HEK293 (cell line): ENCODE data around the gene STPG2.

Experiments used
- CTCF ChIA-PET: fragments of 350-600 bp; formaldehyde crosslinking; extraction: SDS; loops from one replicate; lab custom pipeline; 2021; ENCODE audit warnings: antibody characterized with exemption; lab: Yijun Ruan, JAX
- POLR2A ChIA-PET: fragments of 300-600 bp; formaldehyde crosslinking; extraction: SDS; loops from one replicate; lab custom pipeline; 2020; ENCODE audit warnings: antibody characterized with exemption, inconsistent platforms; lab: Yijun Ruan, JAX
- H3K27ac ChIP-seq: fragments of 200-500 bp; sonication (Bioruptor generic); 2 replicates; pipeline ENCODE4 v1.5.1; 2014; ENCODE audit warnings: low read depth, low read length, control low read depth, inconsistent platforms; ENCODE audit errors: extremely low read depth
- H3K36me3 ChIP-seq, 2 experiments: fragments of 200-500 bp in 1 of 2; sonication (Bioruptor generic) in 1 of 2; 1 replicate in 1 of 2; 2 replicates in 1 of 2; pipeline ENCODE4 v1.5.1; 2014 to 2017; ENCODE audit warnings: inconsistent platforms in 2 of 2, low read length in 2 of 2; ENCODE audit not compliant: control insufficient read depth in 2 of 2, insufficient read depth in 1 of 2
- H3K4me1 ChIP-seq: fragments of 200-500 bp; sonication (Bioruptor generic); 2 replicates; pipeline ENCODE4 v1.5.1; 2014; ENCODE audit warnings: mild to moderate bottlenecking, low read length, inconsistent platforms; ENCODE audit not compliant: control insufficient read depth, insufficient read depth
- H3K4me3 ChIP-seq: 2 replicates; pipeline ENCODE4 v1.5.1; 2011; ENCODE audit warnings: low read depth, mild to moderate bottlenecking, control low read depth, low read length, moderate library complexity
- H3K9me3 ChIP-seq: fragments of 200-500 bp; sonication (Bioruptor generic); 2 replicates; pipeline ENCODE4 v1.5.1; 2014; ENCODE audit warnings: low read depth, low read length, inconsistent platforms; ENCODE audit not compliant: control insufficient read depth, insufficient read depth
- PRDM1 ChIP-seq: fragments of 450-650 bp; formaldehyde crosslinking; IDR thresholded peaks from 2 replicates; pipeline ENCODE4; 2016; ENCODE audit warnings: missing biosample characterization, missing genetic modification characterization
- SP3 ChIP-seq: fragments of 450-650 bp; formaldehyde crosslinking; IDR thresholded peaks from 2 replicates; pipeline ENCODE4 v1.5.1; 2016; ENCODE audit warnings: missing biosample characterization, missing genetic modification characterization
- ZBTB44 ChIP-seq: fragments of 450-650 bp; IDR thresholded peaks from 2 replicates; pipeline ENCODE4 v1.5.1; 2018; ENCODE audit warnings: missing biosample characterization, mild to moderate bottlenecking, missing genetic modification characterization
- ZFP41 ChIP-seq: fragments of 450-650 bp; formaldehyde crosslinking; IDR thresholded peaks from 2 replicates; pipeline ENCODE4 v1.5.1; 2016; ENCODE audit warnings: missing biosample characterization, missing genetic modification characterization, borderline replicate concordance
- ZNF138 ChIP-seq: fragments of 450-650 bp; formaldehyde crosslinking; IDR thresholded peaks from 2 replicates; pipeline ENCODE4 v1.5.1; 2016; ENCODE audit warnings: missing biosample characterization, missing genetic modification characterization, borderline replicate concordance
- ZNF169 ChIP-seq: fragments of 450-650 bp; formaldehyde crosslinking; IDR thresholded peaks from 2 replicates; pipeline ENCODE4 v1.5.1; 2016; ENCODE audit warnings: missing biosample characterization, missing genetic modification characterization
- ZNF174 ChIP-seq: fragments of 450-650 bp; formaldehyde crosslinking; IDR thresholded peaks from 2 replicates; pipeline ENCODE4 v1.5.0; 2017; ENCODE audit warnings: missing biosample characterization, mild to moderate bottlenecking, missing genetic modification characterization
- ZNF280C ChIP-seq: fragments of 450-650 bp; formaldehyde crosslinking; IDR thresholded peaks from 2 replicates; pipeline ENCODE4 v1.5.1; 2016; ENCODE audit warnings: missing biosample characterization, missing genetic modification characterization
- ZNF350 ChIP-seq: fragments of 450-650 bp; formaldehyde crosslinking; IDR thresholded peaks from 2 replicates; pipeline ENCODE4 v1.5.0; 2017; ENCODE audit warnings: missing biosample characterization, mild to moderate bottlenecking, missing genetic modification characterization
- ZNF560 ChIP-seq: fragments of 450-650 bp; formaldehyde crosslinking; IDR thresholded peaks from 2 replicates; pipeline ENCODE4 v1.5.1; 2017; ENCODE audit warnings: missing biosample characterization, missing genetic modification characterization, borderline replicate concordance
- ZNF561 ChIP-seq: fragments of 450-650 bp; IDR thresholded peaks from 2 replicates; pipeline ENCODE4 v1.5.1; 2018; ENCODE audit warnings: missing biosample characterization, missing genetic modification characterization, borderline replicate concordance
- ZNF623 ChIP-seq: fragments of 450-650 bp; formaldehyde crosslinking; IDR thresholded peaks from 2 replicates; pipeline ENCODE4 v1.5.1; 2016; ENCODE audit warnings: missing biosample characterization, missing genetic modification characterization
- ZNF626 ChIP-seq: fragments of 450-650 bp; sonication (Bioruptor Pico); formaldehyde crosslinking; IDR thresholded peaks from 2 replicates; pipeline ENCODE4 v1.5.1; 2018; ENCODE audit warnings: missing biosample characterization, missing genetic modification characterization, inconsistent platforms
- ZNF747 ChIP-seq: fragments of 450-650 bp; formaldehyde crosslinking; IDR thresholded peaks from 2 replicates; pipeline ENCODE4 v1.5.1; 2016; ENCODE audit warnings: missing biosample characterization, missing genetic modification characterization
- ZNF791 ChIP-seq: fragments of 450-650 bp; formaldehyde crosslinking; IDR thresholded peaks from 2 replicates; pipeline ENCODE4 v1.5.1; 2016; ENCODE audit warnings: missing biosample characterization, missing genetic modification characterization
- TF ChIP-seq, protein P1 (sequence below): fragments of 450-650 bp; formaldehyde crosslinking; IDR thresholded peaks from 2 replicates; pipeline ENCODE4 v1.5.1; 2016; ENCODE audit warnings: missing biosample characterization, missing genetic modification characterization
- TF ChIP-seq, protein P2 (sequence below): fragments of 450-650 bp; formaldehyde crosslinking; IDR thresholded peaks from 2 replicates; pipeline ENCODE4 v1.5.1; 2016; ENCODE audit warnings: missing biosample characterization, missing genetic modification characterization, borderline replicate concordance

The STPG2 gene

GRCh38 chr4:97778174-97778573 lies 365.1 kb downstream of the STPG2 start (continued):
- TF ChIP-seq ZNF280C (tag by site-specific recombination) (no peak), ZNF174 (no peak)
- TF ChIP-seq, protein P1, sequence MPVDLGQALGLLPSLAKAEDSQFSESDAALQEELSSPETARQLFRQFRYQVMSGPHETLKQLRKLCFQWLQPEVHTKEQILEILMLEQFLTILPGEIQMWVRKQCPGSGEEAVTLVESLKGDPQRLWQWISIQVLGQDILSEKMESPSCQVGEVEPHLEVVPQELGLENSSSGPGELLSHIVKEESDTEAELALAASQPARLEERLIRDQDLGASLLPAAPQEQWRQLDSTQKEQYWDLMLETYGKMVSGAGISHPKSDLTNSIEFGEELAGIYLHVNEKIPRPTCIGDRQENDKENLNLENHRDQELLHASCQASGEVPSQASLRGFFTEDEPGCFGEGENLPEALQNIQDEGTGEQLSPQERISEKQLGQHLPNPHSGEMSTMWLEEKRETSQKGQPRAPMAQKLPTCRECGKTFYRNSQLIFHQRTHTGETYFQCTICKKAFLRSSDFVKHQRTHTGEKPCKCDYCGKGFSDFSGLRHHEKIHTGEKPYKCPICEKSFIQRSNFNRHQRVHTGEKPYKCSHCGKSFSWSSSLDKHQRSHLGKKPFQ (tag by site-specific recombination), result no peak
- TF ChIP-seq, protein P2, sequence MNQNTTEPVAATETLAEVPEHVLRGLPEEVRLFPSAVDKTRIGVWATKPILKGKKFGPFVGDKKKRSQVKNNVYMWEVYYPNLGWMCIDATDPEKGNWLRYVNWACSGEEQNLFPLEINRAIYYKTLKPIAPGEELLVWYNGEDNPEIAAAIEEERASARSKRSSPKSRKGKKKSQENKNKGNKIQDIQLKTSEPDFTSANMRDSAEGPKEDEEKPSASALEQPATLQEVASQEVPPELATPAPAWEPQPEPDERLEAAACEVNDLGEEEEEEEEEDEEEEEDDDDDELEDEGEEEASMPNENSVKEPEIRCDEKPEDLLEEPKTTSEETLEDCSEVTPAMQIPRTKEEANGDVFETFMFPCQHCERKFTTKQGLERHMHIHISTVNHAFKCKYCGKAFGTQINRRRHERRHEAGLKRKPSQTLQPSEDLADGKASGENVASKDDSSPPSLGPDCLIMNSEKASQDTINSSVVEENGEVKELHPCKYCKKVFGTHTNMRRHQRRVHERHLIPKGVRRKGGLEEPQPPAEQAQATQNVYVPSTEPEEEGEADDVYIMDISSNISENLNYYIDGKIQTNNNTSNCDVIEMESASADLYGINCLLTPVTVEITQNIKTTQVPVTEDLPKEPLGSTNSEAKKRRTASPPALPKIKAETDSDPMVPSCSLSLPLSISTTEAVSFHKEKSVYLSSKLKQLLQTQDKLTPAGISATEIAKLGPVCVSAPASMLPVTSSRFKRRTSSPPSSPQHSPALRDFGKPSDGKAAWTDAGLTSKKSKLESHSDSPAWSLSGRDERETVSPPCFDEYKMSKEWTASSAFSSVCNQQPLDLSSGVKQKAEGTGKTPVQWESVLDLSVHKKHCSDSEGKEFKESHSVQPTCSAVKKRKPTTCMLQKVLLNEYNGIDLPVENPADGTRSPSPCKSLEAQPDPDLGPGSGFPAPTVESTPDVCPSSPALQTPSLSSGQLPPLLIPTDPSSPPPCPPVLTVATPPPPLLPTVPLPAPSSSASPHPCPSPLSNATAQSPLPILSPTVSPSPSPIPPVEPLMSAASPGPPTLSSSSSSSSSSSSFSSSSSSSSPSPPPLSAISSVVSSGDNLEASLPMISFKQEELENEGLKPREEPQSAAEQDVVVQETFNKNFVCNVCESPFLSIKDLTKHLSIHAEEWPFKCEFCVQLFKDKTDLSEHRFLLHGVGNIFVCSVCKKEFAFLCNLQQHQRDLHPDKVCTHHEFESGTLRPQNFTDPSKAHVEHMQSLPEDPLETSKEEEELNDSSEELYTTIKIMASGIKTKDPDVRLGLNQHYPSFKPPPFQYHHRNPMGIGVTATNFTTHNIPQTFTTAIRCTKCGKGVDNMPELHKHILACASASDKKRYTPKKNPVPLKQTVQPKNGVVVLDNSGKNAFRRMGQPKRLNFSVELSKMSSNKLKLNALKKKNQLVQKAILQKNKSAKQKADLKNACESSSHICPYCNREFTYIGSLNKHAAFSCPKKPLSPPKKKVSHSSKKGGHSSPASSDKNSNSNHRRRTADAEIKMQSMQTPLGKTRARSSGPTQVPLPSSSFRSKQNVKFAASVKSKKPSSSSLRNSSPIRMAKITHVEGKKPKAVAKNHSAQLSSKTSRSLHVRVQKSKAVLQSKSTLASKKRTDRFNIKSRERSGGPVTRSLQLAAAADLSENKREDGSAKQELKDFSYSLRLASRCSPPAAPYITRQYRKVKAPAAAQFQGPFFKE, result no peak

- Histone ChIP-seq H3K4me3 (no peak overlapping the region), H3K27ac (no peak overlapping the region), H3K9me3 (no peaks in the 10 kb centered on the region), H3K4me1 (no peaks in the 10 kb centered on the region), H3K36me3 (no peaks in the 10 kb centered on the region)
- TF ChIP-seq ZNF747 (tag by site-specific recombination) (no peak), ZNF623 (tag by site-specific recombination) (no peak), ZNF560 (tag by site-specific recombination) (no peak), ZFP41 (tag by site-specific recombination) (no peak), SP3 (no peak), ZNF169 (tag by site-specific recombination) (no peak), ZBTB44 (no peak), ZNF138 (tag by site-specific recombination) (no peak), ZNF626 (tag by site-specific recombination) (no peak), ZNF561 (tag by site-specific recombination) (no peak), ZNF350 (tag by site-specific recombination) (no peak), ZNF791 (no peak), PRDM1 (no peak)
- CTCF ChIA-PET, result no interaction called here
- POLR2A ChIA-PET, result no interaction called here
Observed at GRCh38 chr4:97774347-97774989, 368.8 kb downstream of the STPG2 start.
